ENCODE measurements around the gene ASB13.
"Not testable (repeated sequence)": the region's sequence is repeated elsewhere in the genome, so short reads cannot be mapped to it uniquely, and the experiment has no call there.

Gene ASB13

DNA sequence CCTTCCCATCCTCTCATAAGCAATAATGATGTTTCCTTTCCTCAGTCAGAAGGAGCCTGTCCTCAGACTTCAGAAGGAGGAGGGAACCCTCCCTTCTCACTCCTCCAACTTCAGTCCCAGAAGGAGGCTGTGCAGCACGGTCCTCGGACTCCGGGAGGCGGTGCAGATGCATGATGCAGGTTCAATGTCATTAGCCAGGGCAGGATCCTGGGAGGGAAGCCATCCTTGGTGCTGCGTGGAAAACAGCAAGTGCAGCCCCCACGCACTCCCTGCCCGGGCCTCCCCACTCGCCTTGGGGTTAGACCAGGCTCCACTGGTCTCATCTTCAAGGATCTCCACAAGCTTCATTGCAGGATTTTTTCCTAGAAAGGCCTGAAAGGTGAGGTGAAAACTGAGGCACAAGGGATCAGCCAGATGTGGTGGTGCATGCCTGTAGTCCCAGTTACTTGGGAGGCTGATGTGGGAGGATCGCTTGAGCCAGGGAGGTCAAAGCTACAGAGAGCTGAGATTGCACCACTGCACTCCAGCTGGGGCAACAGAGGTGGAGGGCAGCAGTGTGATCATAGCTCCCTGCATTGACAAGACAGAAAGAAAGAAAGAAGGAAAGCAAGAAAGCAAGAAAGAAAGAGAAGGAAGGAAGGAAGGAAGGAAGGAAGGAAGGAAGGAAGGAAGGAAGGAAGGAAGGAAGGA lies 62.0 kb downstream of the ASB13 start:
- ATAC-seq, result no peak

DNA sequence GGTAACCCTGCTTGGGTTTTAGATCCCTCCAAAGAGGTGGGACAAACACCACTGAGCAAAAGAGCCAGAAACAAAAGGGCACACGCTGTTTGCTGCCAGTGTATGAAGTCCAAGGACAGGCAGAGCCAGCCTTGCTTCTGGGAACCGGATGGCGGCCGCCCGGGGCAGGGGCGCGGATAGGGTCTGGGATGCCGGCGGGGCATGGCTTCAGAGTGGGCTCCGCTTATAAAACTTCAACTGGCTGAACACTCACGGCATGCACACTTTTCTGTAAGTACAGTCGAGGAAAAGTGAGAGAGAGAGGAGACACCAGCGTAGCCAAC lies 62.6 kb downstream of the ASB13 start:
- no peak for ATAC-seq

DNA sequence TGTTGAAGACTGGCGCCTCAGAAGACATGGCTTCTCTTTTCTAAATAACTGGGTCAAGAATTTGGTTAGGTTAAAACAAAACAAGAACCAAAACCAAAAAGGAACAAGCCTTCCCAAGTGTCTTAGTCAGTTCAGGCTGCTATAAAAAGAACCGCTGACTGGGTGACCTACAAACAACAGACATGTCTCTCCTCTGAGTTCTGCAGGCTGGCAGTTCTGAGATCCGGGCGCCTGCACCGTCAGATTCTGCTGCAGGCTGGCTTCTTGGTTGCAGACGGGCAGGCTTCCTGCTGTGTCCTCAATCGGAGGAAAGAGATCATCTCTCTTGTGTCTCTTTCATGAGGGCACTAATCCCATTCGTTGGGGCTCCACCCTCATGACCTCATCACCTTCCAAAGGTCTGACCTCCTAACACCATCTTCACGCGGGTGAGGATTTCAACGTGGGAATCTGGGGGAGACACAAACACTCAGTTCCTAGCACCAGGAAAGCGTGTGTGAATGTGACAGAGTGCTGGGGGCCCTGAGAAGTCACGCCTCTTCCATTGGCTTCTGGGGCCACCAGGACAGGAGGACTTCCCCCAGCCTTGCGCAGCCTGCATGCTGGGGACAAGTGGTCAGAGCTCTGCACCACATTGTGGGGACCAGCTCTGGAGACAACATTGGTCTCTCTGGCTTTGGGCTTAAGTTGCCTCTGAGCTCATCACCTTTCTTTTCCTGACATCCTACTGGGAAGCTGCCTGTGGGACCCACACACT lies 63.1 kb downstream of the ASB13 start:
- ATAC-seq, result no peak

DNA sequence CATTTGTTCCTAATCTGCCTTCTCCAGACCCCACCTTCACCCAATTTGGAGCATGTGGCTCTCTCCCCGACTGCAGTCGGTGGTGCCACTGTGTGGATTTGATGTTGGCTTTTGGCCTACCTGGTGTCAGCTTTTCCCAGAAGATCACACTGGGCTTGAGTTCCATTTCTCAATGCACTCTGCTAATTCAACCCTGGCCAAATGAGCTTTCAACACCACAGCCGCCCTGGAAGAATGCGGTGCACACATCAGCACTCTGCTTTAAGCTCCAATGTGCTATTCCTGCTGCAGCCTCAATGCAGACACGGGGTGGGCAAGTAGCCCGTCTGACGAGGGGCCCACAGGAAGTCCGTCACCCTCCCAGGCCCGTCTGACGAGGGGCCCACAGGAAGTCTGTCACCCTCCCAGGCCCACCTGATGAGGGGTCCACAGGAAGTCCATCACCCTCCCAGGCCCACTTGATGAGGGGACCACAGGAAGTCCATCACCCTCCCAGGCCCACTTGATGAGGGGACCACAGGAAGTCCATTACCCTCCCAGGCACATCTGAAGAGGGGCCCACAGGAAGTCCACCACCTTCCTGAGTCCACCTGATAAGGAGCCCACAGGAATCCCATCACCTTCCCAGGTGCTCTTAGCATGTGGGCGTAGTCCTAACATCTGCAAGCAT lies 64.4 kb downstream of the ASB13 start:
- no peak for ATAC-seq

DNA sequence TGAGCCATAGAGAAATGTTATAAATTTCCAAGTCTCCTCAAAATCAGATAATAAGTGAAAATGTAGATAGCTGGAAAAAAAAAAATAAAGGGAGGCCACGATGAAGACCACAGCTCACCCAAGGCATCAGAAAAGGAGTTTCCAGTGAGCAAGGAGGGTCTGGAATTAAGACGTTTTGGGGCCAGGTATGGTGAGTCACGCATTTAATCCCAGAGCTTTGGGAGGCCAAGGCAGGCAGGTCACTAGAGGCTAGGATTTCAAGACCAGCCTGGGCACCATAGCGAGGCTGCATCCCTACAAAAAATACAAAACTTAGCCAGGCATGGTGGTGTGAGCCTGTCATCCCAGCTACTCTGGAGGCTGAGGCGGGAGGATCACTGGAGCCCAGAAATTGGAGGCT lies 65.5 kb downstream of the ASB13 start:
- ATAC-seq, result no peak

DNA sequence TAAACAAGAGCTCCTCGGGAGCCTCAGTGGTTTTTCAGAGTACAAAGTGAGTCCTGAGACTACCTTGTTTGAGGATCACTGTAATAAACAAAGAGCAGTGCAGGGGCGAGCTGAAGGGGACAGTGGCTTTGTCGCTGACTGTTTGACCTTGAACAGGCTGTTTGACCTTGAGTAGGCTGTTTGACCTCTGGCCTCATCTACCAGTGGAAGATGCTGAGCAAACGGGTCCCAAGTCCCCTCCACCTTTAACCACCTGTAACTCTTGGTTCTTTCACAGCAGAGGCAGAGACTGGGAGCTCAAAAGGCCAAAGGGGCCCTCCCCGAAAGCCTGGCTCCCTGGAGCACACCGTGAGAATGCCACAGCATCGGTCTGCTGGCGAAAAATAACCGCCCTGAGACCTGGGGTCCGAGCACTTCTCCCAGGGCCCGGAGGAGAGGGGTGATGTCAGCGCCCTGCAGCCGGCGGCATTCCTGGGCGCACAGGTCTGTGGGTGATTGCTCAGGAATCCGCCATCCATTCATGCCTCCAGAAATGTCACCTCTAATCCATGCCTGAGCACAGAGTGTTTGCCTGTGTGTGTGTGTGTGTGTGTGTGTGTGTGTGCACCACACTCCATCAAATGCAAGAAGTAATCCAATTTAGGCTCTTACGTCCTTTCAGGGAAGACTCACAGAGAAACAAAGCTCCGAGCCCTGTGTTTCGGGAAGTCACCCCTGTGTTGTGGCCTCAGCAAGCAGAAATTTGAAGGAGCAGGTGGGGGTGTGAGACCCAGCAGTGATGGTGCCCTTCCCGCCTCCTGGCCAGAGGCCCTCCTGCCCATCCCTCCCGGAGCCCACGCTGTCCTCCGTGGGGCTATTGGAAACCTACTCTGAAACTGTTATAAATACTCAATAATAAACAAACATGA lies 66.5 kb downstream of the ASB13 start:
- ATAC-seq, result no peak

DNA sequence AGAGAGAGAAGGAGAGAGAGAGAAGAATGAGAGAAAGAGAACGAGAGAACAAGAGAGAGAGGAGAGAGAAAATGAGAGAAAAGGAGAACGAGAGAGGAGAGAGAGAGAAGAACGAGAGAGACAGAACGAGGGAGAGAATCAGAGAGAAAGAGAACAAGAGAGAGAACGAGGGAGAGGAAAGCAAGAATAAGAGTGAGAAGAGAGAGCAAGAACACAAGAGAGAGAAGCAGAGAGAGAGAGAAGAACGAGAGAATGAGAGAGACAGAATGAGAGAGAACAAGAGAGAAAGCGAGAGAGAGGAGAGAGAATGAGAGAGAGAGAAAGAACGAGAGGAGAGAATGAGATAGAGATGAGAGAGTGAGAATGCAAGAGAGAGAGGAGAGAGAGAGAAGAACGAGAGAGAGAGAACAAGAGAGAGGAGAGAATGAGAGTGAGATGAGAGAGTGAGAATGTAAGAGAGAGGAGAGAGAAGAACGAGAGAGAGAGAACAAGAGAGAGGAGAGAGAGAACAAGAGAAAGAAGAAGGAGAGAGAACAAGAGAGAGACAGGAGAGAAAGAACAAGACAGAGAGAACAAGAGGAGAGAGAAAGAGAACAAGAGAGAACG lies 68.2 kb downstream of the ASB13 start:
- no peak for ATAC-seq

DNA sequence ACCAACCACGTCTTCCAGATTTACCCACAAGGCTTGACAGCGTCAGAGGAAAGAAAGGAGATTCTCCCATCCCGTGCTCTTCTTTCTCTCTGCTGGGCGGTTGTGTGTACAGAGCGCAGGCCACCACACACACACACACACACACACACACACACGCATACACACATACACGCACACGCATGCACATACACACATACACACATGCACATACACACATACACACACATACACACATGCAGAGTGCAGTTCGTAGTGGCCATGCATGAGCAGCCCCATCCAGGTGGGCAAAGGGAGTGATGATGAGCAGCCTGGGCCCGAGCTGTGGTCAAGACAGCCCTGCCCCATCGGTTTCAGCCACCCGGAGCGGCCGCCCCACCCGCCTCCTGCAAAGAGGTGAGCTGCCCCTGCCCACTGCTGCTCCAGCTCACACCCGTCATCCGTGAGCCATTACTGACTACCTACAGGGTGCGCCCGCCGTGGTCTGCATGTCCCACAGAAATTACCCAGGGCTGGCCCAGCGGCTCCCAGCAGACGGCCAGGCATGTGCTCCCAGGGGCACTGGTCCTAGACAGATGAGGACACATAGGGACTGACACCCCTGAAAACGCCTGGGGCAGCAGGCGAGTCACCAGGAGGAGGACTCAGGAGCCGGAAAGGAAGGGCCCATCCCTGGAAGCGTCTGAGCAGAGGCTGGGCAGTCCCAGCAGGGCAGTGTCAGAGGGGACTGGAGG lies 69.6 kb downstream of the ASB13 start:
- no peak for ATAC-seq

DNA sequence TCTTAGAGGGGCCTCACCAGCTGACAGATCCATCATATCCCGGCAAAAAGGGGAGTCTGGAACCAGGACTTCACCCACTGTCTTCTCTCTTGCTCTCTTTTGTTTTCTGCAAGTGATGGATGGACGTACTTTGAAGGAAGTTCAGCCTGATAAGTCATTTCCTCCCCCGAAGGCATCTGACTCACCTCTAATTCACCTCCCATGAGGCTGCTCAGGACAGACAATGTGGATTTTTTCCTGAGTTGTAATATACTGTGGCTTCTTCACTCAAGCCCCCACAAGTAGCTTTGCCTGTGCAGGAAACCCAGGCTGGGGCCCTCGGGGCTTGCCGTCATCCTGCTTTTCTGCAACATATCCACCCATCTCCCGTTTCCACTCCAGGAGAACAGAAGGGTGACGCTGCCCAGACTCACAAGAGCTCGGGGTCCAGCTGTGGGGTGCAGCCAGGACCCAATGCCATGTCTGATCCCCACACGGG lies 70.4 kb downstream of the ASB13 start:
- peak in 1 of 2 donors; percentile 41 for ATAC-seq

DNA sequence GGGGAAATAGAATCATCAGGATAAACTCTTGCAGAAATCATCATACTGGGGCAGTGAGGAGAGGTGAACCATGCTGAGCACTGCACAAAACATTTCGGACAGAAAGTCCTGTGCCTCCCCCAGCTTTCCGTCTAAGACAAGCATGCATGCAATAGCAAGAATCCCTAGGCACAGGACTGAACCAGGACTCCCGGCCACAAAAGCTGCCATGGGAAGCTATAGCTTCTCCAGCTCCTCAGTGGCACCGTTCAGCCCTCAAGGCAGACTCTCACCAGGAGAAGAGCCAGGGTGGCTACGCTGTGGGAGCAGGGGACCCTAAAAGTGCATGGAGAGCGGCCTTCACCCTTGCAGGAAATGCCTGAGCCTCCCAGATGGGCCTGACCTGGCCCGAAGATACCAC lies 70.8 kb downstream of the ASB13 start:
- ATAC-seq, result no peak

DNA sequence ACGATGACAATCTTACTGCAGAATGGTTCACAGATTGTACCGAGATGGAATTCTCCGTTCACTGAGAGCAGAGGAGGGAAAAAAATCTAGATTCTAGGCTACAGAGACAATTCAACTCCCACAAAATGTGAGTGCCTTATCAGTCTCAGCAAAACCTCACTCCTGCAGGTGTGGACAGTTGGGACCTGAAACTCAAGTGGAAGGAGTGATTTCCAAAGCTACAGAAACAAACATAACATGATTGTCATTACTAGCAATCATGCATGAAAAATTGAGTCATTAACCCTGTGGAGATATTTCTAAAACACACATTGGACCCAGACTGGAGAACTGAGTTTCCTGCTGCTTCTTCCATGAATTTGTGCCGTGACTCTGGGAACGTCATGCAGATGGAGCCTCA lies 71.3 kb downstream of the ASB13 start:
- no peak for ATAC-seq

DNA sequence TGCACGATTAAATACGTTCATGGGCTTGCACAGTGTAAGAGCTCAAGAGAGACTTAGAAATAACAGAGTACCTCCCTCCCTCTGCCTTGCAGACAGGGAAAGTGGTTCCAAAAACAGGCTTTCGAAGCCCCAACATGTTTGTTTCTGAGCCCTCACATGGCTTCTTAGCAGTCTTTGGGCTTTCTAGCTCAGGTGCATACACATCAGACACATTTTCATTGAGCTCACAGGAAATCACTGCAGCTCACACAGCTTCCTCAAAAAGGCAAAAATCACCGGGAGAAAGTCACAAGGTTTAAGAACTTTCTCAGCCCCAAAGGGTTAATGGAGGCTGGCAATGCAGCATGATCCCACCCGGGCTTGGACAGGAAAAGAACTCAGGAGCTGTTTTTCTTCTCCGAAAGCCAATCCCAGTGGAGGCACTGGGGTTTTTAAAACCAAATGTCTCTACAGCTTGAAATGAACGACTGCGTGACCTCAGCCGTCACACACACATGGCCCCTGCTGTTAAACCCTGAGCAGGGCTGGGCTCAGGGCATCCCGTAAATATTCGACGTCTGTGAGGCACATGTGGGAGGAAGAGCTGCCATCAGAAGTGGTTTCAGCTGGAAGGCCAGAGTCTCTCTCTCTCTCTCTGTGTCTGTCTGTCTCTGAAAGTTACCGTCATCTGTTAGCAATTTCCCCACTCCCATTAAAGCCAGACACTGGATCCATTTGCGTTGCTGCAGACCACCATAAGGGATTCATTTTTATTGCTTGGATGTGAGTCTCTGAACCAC lies 71.9 kb downstream of the ASB13 start:
- ATAC-seq, result no peak

DNA sequence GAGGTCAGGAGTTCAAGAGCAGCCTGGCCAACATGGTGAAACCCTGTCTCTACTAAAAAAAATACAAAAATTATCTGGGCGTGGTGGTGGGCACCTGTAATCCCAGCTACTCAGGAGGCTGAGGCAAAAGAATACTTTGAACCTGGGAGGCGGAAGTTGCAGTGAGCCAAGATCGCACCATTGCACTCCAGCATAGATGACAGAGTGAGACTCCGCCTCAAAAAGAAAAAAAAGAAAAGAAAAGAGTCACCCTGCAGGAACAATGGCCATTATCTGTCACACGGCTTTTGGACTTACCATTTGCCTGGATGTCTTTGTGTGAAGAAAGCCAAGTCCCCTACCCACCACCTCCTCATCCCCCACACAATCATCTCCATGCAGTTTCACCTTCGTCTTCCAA lies 73.0 kb downstream of the ASB13 start:
- ATAC-seq, result not testable (repeated sequence)

DNA sequence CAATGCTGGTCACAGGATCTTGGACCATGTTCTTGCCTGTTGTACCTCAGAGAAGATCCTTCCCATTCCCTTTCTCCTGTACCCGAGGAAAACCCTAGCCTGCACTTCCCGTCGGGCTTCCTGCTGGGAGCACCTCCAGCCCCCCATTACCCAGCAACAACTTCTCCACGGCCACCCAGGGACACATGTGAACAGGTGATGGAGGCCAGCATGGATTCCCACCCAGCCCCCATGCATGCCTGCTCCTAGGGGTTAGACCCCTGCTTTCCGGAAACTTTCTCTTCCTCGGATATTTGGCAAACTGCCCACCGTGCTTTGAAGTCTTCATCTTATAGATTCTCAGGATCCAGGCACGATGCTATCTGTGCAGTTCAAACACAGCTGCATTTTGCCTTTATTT lies 74.3 kb downstream of the ASB13 start:
- ATAC-seq, result no peak

DNA sequence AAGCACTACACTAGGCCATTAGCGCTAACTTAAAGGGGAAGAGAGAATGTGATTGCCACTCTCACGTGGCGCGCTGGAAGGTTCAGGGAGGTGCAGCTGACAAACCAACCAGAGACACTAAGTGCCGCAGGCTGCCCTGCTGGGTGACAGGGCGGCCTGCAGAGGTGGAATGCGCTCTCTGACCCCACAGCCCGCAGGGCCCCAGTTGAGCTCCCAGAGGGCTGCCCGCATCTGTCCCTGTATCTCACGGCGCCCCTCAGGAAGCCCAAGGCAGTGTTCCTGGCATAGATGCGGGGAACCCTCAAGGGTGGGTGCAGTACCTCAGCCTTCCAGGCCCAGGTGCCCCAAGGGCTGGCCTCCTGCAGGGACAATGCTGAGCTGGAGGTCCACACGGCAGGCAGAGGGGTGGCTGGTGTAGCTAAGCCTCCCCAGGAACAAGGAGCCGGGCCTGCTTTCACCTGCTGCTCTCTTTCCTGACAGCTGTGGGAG lies 75.0 kb downstream of the ASB13 start:
- ATAC-seq, result no peak

DNA sequence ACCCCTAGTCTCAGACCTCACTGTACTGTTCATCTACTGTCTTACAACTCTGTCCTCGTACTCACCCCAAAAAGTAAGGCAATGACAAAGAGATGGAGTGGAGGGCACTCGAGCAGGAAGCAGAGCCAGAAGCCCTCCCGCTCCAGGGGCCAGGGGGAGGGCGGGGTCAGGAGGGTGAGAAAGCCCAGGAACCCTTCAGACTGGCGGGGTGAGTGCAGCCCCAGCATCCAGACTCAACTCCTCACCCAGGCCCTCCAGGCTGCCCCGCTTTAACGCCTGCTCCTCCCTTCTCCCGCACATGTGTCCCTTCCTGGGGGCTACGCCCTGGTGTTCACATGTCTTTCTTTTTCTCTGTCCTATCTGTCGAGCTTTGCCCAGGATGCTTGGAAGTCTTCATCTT lies 75.6 kb downstream of the ASB13 start:
- ATAC-seq, result no peak

DNA sequence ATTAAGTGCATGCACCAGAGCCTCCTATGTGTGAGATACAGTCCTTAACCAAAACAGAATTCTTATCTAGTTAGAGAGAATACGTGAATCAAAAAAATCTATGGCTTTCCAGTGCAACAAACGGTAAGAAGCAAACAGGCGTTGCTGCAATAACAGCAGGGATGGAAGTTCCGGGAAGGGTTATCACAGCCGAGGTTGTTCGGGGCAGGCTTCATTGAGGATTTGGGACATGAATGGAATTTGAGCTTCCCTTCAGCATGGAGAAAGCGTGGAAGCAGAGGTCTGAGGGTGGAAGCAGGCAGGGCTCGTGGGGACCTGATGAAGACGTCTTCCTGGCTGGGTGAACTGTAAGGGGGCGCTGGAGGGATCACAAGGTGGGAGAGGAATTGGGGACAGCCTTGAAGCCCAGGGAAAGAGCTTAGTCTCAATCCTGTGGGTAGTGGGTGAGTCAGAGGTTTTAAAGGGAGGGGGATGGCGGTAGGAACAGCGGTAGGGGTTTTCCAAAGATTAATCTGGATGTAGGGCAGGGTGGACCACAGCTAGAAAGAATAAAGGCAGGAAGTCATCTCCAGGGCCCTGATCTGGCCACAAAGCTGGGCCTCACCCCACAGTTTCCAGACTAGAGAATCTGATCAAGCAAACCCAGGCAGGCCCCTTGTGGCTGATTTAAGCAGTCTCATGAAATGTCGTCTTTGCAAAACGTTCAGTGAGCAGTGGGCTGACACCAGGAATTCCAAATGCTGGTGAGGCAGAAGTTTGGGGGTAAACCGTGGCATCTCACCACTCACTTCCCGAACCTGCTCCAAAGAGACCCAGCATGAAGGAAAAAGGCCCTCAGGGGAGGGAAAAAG lies 76.5 kb downstream of the ASB13 start:
- ATAC-seq, result no peak

DNA sequence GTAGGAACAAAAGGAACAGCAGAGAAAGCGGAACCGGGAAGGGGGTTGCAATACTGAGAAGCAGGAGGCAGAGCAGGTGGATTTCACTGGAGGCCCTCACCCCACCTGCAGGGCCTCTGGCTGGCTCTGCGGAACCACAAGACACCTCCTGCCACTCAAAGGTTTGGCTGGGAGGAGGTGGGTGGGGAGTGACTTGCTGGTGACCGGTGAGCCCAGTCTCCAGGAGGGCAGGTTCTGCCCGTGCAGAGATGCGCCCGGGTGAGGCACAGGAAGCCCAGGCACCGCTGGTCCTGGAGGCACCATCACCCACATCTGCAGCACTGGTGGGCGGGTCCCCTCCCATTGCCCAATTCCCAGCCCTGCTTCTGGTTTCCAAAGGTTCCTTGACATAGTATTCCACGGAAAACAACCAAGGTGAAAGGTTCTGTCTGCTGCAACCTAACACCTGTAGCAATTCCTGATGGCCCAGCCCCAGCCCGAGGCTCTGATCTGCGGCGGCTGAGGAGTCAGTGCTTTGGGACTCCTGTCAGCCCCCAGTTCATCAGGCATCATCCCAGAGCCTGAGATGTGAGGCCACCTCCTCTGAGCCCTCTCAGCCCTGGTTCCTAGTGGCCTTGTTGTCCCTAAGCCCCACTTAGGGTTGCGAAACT lies 77.3 kb downstream of the ASB13 start:
- ATAC-seq, result no peak
